Activated CD8-positive, alpha-beta memory T cell treated with anti-CD3 and anti-CD28 coated beads for 4 hours (primary cell): ENCODE measurements around the gene MAGI1.
"Not testable (repeated sequence)": the region's sequence is repeated elsewhere in the genome, so short reads cannot be mapped to it uniquely, and the experiment has no call there.

ENCODE experiments used
- DNase-seq, 2 donors: peaks; one replicate each; pipeline ENCODE4 v3.0.0-alpha.2; 2020; ENCODE audit warnings: low read depth in 2 of 2

The MAGI1 gene

DNA sequence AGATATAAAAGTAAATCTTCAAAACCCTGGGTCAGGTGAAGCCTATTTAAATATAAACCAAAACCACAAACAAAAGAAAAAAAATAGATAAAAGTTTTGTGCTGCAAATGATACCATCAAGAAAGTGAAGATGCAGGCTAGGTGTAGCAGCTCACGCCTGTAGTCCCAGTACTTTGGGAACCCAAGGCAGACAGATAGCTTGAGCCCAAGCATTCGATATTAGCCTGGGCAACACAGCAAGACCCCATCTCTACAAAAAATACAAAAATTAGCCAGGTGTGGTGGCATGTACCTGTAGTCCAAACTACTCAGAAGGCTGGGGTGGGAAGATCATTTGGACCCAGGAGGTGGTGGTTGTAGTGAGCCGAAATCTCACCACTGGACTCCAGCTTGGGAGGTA, 164.8 kb downstream of the MAGI1 start:
- no peak for DNase-seq

GRCh38 chr3:65873028-65873427, 165.7 kb downstream of the MAGI1 start:
- no peak for DNase-seq

DNA sequence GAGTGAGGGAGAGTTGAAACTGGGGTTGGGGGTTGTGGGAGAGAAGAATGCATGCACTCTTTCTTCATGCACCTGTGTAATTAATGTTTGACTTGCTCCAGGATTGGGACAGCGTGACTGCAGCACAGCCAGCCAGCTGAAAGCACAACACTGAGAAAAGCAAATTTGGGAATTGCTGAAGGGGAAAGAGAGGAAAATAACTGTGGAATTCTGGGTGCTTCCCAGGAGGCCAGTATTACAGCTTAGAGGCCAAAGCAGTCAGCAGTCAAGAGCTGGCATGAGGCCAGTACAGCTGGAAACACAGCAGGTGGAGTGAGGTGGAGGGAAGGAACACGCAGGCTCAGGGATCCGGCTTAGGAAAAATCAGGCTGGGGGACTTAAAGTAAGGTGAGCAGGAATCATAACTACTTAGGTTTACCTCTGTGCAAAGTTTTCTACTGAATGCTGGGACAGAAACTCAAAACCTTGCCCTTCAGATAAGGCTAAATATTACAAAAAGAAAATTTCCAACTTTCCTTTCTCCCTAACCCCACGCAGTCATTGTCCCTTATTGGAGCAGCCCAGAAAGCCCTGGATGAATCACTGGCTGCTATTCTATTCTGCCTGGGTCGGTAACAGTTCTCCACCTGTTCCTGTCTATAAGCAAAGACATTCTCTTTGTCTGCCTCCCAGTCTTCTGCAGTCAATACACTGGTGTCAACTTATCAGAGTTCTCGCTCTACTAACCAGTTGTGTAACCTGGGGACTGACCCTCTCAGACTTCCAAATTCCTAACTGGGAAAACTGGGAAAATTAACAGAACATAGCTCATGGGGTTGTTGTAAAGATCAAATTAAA, 167.2 kb downstream of the MAGI1 start:
- no peak for DNase-seq

- DNase-seq = no peak
These were observed 168.9 kb downstream of the MAGI1 start for GRCh38 chr3:65869798-65870197.

GRCh38 chr3:65867463-65868210, 171.1 kb downstream of the MAGI1 start:
- DNase-seq = no peak

DNA sequence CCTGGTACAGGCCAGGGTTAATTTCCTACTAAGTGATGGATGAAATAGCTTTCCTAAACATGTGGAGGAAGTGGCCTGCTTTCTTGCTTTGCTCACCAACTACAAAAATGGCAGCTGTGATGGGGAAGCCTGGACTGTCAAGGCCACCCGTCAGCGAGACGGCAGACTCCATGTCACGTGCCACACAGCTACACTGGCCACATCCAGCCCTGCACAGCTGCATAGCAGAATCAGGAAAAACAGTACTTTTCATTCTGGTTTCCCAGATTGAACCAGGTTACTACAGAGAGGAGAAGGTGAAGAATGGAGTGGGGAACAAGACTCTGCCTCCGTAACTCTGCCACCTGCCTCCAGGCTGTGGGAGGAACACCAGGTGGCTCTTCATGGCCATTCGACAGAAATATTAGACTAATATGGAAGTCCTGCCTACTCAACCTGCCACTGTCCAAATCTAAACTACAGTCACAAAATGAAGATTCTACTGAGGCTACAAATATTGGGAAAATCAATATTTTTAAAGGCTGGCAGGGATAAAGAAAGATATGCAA, 174.3 kb downstream of the MAGI1 start:
- DNase-seq = no peak

GRCh38 chr3:65861718-65862117, 177.0 kb downstream of the MAGI1 start:
- DNase-seq = no peak

DNA sequence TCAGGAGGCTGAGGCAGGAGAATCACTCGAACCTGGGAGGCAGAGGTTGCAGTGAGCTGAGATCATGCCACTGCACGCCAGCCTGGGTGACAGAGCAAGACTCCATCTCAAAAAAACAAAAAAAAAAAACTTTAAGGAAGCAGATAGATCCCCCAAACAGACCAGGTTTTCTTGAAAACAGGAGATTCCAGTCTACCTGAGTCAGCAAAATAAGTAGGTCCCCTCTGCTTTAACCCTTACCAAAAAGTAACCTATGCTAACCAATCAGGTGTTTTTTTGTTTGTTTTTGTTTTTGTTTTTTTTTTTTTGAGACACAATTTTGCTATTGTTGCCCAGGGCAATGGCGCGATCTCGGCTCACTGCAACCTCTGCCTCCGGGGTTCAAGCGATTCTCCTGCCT, 179.1 kb downstream of the MAGI1 start:
- not testable (repeated sequence) for DNase-seq

GRCh38 chr3:65858749-65859148, 180.0 kb downstream of the MAGI1 start:
- DNase-seq = no peak

- DNase-seq = no peak
These were observed 181.4 kb downstream of the MAGI1 start for GRCh38 chr3:65857327-65857726.

DNA sequence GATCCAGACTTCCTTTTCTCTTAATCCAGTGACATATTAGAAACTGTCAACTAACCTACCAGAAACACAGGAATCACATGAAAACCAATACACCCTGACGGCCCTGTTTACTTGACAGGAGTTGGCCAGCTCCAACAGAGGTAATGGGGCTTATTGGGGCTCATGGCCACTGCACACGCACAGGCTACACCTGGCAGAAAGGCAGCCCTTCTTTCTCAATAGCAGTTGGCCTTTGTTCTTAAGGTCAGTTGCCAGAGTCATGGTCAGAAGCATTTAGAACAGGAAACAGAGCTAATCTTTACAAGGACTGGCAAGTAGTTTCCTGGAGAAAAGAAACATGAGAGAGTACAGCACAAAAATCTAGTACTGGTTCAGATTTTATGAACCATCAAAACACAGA, 181.8 kb downstream of the MAGI1 start:
- DNase-seq = no peak

GRCh38 chr3:65855370-65856100, 183.2 kb downstream of the MAGI1 start:
- DNase-seq = no peak

DNA sequence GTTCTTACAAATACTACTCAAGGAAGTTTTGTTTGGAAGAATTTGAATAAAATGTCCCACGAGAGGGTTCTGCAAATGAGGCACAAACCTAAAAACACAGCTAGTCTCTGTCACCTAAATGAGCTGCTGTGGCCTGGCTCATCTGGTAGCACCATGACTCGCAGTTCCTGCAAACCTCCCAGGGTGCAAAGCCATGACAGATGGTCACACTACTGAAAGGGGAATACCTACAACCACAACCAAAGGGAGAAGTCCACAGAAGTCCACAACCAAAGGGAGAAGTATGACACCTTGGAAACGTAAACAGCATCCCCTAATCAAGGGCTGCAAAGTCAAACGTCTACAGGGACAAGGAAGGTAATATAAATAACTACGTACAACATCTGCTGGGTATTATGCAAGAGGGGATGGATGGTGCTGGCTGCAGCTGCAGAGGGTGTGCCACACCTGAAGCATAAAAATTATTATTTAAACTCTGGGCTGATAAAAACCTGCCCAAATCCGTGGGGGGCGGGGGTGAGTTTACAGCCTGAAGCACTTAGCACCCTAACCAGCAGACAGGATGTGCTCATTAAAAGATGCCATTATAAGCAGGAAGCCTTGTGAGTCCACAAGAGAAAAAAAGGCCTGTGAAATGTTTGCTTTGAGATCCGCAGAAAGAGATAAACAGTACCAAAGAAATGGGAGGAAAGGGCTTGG, 184.0 kb downstream of the MAGI1 start:
- DNase-seq = no peak

DNA sequence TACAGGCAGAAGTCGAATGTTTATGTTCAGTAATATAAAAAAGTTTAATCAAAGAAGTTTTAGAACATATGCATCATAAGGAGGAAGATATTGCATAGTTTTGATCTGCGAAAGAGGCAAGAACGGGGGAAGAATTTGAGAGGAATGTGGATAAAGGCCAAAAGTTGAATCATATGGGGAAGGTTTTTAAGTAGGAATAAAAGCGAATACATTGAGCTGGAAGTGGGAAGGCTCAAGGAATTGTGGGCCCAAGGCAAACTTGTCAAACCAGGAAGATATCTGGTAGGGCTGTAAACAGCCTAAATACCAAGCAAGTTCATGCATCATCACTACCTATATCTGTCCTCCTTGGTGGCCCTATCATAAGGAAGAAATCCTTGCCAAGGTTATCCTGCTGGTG, 186.9 kb downstream of the MAGI1 start:
- no peak for DNase-seq

DNA sequence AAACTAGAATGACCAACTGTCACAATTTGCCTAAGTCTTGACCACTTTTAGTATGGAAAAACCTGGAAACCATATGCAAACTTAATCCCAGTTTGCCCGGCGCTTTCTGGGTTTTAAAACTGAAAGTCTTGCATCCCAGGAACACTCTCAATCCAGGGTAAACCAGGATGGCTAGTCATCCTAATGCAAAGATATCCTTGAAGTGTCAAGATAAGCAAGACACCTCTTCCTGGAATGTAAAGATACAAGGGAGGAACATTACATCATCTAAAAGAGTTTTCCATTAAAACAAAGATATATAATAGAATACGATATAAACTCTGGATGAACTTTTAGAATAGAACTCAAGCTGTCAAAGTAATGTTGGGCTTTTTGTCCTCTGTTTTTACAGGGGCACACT, 188.5 kb downstream of the MAGI1 start:
- DNase-seq = no peak

DNA sequence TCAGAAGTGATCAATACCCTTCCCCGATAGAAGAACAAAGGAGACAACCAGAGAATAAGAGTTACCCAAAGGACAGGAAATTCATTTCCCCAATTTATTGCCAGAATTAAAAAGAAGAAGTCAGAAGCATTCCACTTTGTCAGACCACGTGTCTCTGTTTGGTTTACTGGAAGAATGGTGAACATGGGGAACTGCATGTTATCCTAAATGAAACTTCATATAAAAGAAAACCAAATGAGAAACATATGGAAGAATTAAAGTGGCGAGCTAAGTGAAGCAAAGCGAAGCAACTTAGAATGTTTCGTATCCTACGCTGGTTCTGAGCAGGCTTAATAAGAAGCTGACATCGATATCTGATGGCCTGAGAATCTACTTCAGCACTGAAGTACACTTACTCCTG, 190.7 kb downstream of the MAGI1 start:
- no peak for DNase-seq

- no peak for DNase-seq
These were observed 191.8 kb downstream of the MAGI1 start for GRCh38 chr3:65846936-65847335.

GRCh38 chr3:65844370-65844769, 194.3 kb downstream of the MAGI1 start:
- no peak for DNase-seq

DNA sequence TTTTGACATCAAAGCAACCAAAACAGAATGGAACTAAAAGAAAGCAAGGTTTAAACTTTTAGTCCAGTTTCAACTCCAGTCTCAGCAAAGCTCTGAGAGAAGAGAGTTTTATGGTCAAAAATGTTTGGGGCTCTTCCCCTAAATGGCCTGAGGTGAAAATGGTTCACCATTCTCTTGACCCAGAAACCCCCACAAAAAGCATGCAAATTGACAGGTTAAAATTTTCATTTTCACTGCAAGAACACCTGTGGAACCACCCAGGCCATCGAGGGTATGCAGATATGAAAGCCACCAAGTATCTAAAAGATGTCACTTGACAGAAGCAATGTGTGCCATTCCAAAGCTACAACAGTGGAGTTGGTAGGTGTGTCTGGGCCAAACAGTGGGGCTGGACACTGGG, 195.0 kb downstream of the MAGI1 start:
- no peak for DNase-seq

DNA sequence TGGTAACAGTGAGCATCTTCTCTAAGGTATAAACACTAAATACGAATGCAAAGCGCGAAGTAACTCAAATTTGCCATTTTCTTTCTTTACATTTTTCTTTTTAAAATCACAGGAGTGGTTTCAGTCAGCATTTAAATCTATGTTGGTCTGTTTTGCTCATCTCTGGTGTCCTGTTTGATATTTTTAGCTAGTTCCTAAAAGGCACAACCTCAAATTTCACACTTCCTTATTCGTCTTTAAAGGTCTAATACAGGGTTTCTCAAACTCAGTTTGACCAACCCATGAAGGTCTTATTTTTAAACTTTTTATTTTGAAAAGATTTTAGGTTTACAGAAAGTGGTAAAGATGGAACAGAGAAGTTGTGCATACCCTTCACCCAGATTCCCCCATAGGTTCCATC, 201.1 kb downstream of the MAGI1 start:
- DNase-seq = no peak

DNA sequence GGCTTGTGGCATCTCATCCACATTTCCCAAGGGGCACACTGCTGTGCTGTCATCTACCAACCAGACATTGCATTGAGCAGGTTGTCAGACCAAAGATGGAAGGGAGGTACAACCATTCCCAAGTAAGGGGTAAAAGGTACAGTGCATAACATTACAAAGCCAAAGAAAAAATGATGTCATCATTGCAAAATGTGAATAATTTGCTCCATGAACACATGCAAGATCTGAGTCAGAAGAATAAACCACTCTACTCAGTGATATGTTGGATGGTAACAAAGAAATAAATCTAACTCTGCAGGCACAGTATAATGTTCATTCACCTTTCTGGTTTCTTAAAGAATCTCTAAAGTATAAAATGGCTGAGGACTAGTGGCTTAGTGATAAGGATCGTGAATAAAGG, 202.7 kb downstream of the MAGI1 start:
- no peak for DNase-seq
